CMK (cell line): ENCODE measurements around the gene ANKRD24.
"Not testable (repeated sequence)": the region's sequence is repeated elsewhere in the genome, so short reads cannot be mapped to it uniquely, and the experiment has no call there.

Experiments
- DNase-seq: peaks from one replicate; pipeline ENCODE4 v3.0.0-alpha.2; 2010; ENCODE audit warnings: low read depth

ANKRD24 gene

DNA sequence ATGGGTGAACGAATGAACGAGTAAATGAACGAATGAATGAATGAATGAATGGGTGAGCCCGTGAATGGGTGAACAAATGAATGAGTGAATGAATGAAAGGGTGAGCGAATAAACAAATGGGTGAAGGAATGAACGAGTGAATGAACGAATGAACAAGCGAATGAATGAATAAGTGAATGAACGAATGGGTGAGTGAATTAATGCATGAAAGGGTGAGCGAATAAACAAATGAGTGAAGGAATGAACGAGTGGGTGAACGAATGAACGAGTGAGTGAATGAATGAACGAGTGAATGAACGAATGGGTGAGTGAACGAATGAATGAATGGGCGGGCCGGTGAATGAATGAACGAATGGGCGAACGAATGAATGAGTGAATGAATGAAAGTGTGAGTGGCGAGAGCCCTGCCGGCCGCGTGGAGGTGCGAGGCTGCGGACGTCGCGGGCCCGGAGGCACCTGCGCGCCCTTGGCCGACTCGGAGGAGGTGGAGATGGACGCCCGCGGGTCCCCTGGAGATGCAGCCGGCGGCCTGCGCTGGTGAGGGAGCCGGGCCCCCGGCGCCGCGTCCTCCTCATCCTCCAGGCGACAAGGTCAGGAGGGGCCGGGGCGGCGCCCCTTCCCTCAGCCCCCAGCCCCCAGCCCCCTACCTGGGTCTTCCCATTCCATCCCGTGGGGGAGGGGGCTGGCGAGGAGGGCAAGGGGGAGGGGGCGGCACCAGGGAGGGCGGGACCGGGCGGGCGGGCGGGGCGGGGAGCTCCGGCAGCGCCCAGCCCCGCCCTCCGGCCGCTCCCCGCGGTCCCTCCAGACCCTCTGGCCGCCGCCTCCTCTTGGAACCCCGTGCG, 15.4 kb downstream of the ANKRD24 start:
- DNase-seq: no peak

- no peak for DNase-seq
Observed at GRCh38 chr19:4198467-4199126, 16.1 kb downstream of the ANKRD24 start.

- no peak for DNase-seq
Observed at GRCh38 chr19:4199699-4200293, 17.3 kb downstream of the ANKRD24 start.

GRCh38 chr19:4200940-4201542, 18.6 kb downstream of the ANKRD24 start:
- DNase-seq: no peak

DNA sequence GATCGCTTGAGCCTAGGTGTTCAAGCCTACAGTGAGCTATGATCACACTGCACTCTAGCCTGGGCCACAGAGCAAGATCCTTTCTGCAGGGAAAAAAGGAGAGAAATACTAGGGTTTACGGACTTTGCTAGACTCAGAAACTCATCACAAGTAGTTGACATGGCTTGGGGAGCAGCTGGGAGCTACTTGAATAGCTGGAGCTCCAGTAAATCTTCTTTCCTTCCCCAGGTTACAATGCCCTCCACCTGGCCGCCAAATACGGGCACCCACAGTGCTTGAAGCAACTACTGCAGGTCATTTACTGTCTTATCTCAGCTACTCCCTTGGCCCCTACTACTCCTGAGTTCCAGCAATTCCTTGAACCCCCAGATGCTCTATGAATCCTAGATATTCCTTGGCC, 19.3 kb downstream of the ANKRD24 start:
- DNase-seq: no peak

- DNase-seq: no peak
Observed at GRCh38 chr19:4206818-4207484, 24.5 kb downstream of the ANKRD24 start.

DNA sequence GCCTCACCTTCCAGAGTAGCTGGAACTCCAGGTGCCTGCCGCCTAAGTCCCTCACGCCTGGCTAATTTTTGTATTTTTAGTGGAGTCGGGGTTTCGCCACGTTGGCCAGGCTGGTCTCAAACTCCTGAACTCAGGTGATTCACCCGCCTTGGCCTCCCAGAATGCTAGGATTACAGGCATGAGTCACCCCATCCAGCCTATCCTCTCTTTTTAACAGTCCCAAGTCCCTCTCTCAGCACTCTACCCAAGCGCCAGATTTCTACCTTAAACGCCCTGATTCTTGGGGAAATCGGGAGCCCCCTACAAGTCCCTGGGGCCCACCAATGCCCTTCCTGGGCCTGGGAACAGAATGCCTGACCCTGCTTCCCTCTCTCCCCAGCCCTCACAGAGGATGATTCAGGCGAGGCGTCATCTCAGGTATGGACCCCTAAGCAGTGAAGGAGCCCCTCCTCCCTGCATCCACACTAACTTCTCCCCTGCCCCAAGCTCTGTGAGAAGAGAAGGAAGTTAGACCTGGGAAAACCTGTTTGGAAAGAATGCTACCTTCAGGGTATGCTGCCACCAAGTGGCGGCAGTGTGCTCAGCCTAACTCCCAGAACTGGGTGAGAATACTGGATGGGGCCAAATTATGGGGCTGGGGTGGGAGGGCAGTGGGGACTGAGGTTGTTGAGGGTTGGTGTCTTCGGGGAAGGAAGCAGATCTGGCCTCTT, 26.1 kb downstream of the ANKRD24 start:
- no peak for DNase-seq

DNA sequence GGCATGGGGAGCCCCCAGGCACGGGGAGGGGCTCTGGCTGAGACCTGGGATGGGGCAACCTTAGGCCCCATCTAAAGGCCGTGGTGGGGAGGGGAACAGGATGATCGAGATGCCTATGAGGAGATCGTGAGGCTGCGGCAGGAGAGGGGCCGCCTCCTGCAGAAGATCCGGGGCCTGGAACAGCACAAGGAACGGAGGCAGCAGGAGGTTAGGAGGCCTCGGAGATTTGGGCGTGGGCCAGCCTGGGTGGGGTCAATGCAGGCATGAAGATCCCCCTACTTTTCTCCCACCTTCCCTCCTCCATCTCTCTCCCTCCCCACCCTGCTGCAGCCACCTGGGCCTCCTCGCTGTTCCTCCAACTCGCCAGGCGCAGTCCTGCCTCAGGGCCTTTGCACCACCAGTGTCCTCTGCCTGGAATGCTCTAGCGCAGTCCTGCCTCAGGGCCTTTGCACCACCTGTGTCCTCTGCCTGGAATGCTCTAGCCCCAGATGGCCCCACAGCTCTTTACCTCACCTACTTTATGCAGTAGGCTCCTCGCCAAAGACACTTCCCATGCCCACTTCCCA, 27.8 kb downstream of the ANKRD24 start:
- no peak for DNase-seq

GRCh38 chr19:4213116-4213515, 30.6 kb downstream of the ANKRD24 start:
- no peak for DNase-seq

DNA sequence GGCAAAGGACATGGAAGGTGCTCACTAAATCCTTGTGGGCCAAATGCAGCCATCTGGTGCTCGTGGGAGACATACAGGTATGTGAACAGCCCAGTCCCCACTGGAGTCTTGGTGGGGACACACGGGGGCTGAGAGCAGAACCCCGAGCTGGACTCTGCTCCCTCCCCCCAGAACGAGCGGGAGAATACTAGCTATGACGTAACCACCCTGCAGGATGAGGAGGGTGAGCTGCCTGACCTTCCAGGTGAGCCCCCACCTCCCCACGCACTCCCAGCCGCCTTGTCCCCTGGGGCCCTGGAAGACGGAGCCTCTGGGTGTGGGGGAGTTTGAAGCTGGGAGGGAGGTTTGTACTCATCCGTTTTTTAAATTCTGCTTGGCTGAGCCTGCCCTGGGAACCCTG, 33.3 kb downstream of the ANKRD24 start:
- no peak for DNase-seq

- DNase-seq: no peak
Observed at GRCh38 chr19:4216846-4217245, 34.4 kb downstream of the ANKRD24 start.

- DNase-seq: no peak
Observed at GRCh38 chr19:4217429-4218264, 35.2 kb downstream of the ANKRD24 start.

DNA sequence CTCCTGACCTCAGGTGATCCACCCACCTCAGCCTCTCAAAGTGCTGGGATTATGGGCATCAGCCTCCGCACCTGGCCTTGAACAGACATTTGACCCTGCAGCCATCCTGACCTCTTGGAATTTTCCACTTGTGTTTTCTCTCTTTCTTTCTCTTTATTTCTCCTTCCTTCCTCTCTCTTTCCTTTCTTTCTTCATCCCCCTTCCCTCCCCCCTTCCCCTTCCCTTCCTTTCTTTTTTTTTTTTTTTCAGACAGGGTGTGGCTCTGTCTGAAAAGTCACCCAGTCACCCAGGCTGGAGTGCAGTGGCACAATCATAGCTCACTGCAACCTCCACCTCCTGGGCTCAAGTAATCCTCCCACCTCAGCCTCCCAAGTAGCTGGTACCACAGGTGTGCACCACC, 36.0 kb downstream of the ANKRD24 start:
- DNase-seq: not testable (repeated sequence)

DNA sequence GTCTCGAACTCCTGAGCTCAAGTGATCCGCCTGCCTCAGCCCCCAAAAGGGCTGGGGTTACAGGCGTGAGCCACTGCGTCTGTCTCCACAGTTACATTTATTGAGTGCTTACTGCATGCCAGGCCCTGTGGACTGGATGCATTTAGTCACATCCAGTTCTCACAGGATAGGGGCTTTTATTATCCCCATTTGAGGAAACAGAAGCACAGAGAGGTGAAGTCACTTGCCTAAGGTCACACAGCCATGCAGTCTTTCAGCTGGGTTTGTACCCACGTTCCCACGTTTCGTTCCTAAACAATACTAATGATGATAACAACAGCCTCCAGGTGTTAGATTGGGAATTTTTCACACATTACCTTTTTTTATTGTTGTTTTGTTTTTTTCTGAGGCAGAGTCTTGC, 37.7 kb downstream of the ANKRD24 start:
- no peak for DNase-seq

GRCh38 chr19:4224470-4224869, 42.0 kb downstream of the ANKRD24 start:
- DNase-seq: no peak

DNA sequence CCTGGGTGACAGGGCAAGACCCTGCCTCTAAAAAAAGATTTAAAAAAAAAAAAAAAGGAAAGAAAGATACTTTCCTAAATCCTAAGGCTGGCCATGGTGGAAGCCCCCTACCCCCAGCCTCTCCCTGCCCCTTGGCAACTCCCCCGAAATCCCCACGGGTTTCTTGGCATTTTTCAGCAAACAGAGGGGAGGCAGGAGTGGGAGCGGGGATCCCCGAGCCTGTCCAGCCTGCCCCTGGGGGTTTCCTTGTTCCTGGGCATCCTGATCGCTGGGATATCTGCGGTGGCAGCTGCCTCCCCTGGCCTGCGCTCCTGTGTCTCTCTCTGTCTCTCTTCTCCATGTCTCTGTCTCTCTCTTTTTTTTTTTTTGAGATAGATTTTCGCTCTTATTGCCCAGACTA, 43.4 kb downstream of the ANKRD24 start:
- DNase-seq: no peak

DNA sequence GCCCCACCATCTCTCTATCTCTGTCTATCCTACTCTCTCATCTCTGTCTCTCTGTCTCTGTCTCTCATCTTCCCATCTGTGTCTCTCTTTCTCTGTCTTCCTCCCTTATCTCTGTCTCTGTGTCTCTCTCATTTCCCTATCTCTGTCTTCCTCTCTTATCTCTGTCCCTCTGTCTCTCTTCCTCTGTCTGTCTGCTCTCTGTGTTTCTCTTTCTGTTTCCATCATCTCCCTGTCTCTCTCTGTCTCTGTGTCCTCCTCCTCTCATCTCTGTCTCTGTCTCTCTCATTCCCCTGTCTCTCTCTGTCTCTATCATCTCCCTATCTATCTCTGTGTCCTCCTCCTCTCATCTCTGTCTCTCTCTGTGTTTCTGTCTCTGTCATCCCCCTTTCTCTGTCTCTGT, 45.3 kb downstream of the ANKRD24 start:
- DNase-seq: no peak

DNA sequence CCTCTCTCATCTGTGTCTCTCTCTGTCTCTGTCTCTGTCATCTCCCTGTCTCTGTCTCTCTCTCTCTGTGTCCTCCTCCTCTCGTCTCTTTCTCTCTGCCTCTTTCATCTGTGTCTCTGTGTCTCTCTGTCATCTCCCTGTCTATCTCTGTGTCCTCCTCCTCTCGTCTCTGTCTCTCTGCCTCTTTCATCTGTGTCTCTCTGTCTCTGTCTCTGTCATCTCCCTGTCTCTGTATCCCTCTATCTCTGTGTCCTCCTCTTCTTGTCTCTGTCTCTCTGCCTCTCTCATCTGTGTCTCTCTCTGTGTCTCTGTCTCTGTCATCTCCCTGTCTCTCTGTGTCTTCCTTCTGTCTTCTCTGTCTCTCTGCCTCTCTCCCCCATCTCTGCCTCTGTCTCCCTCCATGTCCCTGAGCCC, 46.3 kb downstream of the ANKRD24 start:
- no peak for DNase-seq

- peak; percentile 53 for DNase-seq
Observed at GRCh38 chr19:4229179-4229931, 46.9 kb downstream of the ANKRD24 start, which contains the start of gene EBI3. Gene EBI3, plus strand, starts transcription at chr19:4229523. Its CDS starts 28 bp downstream, at chr19:4229551.
